OCI-LY3 (cell line): ENCODE data around the gene KIF20B.

Experiments
- H2AFZ ChIP-seq: fragments of 200-600, 300-600 bp; shearing (Covaris generic); 2 replicates; pipeline ENCODE4 v1.6.0; 2014; ENCODE audit warnings: antibody characterized with exemption, low read depth, low read length
- H3K27ac ChIP-seq: fragments of 200-600, 300-600 bp; sonication (generic); 2 replicates; pipeline ENCODE4 v1.5.1; 2014; ENCODE audit warnings: mild to moderate bottlenecking, low read length, moderate library complexity, mixed read lengths
- H3K27me3 ChIP-seq: fragments of 200-600, 300-600 bp; sonication (generic); 2 replicates; pipeline ENCODE4 v1.6.1; 2014; ENCODE audit warnings: low read depth, low read length, mixed read lengths
- H3K36me3 ChIP-seq: fragments of 200-600, 300-600 bp; sonication (generic); replicated peaks from 2 replicates; pipeline ENCODE3; 2014; ENCODE audit warnings: low read depth, low read length, mixed read lengths
- H3K4me1 ChIP-seq: fragments of 300-600, 200-600 bp; sonication (generic); 2 replicates; pipeline ENCODE4 v1.6.1; 2014; ENCODE audit warnings: low read length, mixed read lengths
- H3K4me2 ChIP-seq: fragments of 200-600, 300-600 bp; sonication (generic); 2 replicates; pipeline ENCODE4 v1.6.1; 2014; ENCODE audit warnings: low read length, mixed read lengths
- H3K4me3 ChIP-seq: fragments of 300-600, 200-600 bp; sonication (generic); 2 replicates; pipeline ENCODE4 v1.5.1; 2014; ENCODE audit warnings: antibody characterized with exemption, mild to moderate bottlenecking, low read length, moderate library complexity
- H3K79me2 ChIP-seq: fragments of 300-600, 200-600 bp; shearing (Covaris generic); 2 replicates; pipeline ENCODE4 v1.6.1; 2014; ENCODE audit warnings: mild to moderate bottlenecking, low read length, mixed read lengths
- H3K9ac ChIP-seq: fragments of 300-600, 200-600 bp; shearing (Covaris generic); 2 replicates; pipeline ENCODE4 v1.6.0; 2014; ENCODE audit warnings: mild to moderate bottlenecking, low read length, moderate library complexity
- H3K9me3 ChIP-seq: fragments of 200-600, 300-600 bp; shearing (Covaris generic); 2 replicates; pipeline ENCODE4 v1.6.1; 2014; ENCODE audit warnings: low read length, mixed read lengths; ENCODE audit not compliant: insufficient read depth
- H4K20me1 ChIP-seq: fragments of 200-600, 300-600 bp; sonication (generic); 2 replicates; pipeline ENCODE4 v1.6.1; 2016; ENCODE audit warnings: low read length, mixed read lengths; ENCODE audit not compliant: insufficient read depth
- EZH2phosphoT487 ChIP-seq: fragments of 200-600 bp; shearing (Covaris generic); IDR thresholded peaks from 2 replicates; pipeline ENCODE4 v1.6.1; 2018; ENCODE audit warnings: antibody characterized with exemption, mixed run types, low read depth
- TF ChIP-seq, protein P1 (sequence below): fragments of 200-600, 300-600 bp; sonication (generic); IDR thresholded peaks from 2 replicates; pipeline ENCODE4 v1.5.1; 2014; ENCODE audit warnings: antibody characterized with exemption, low read length, low read depth

The KIF20B gene

DNA sequence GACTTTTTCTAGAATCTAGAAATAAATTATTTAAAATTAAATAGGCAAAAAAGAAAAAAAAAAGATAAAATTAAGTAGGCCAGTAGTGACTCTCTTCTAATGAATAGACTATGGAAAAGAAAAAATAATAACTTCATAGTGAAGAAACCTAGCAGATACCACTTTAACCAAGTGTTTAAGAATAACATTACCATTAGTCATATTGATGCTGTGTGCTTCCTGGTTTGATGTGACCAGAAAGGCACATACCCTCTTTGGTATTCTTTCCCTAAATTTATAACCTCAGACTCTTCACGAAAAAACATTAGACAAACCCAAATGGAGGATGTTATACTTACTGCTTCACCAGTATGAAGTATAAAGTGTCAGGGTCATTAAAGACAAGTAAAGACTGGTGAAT lies 42.6 kb downstream of the KIF20B start:
- Histone ChIP-seq H3K4me2 (no peak overlapping the region), H3K4me3 (no peak overlapping the region), H3K9me3 (no peaks in the 10 kb centered on the region), H3K9ac (no peak overlapping the region), H4K20me1 (no peaks in the 10 kb centered on the region), H2AFZ (no peak overlapping the region), H3K27me3 (no peaks in the 10 kb centered on the region), H3K27ac (no peak overlapping the region; the same call in 1 of the 2 replicates), H3K4me1 (peaks cover 16% of the 10 kb centered on the region), H3K79me2 (peaks cover 3% of the 10 kb centered on the region; the same call in 1 of the 2 replicates), H3K36me3 (peaks cover 26% of the 10 kb centered on the region)
- no peak for TF ChIP-seq EZH2phosphoT487
- TF ChIP-seq, protein P1, sequence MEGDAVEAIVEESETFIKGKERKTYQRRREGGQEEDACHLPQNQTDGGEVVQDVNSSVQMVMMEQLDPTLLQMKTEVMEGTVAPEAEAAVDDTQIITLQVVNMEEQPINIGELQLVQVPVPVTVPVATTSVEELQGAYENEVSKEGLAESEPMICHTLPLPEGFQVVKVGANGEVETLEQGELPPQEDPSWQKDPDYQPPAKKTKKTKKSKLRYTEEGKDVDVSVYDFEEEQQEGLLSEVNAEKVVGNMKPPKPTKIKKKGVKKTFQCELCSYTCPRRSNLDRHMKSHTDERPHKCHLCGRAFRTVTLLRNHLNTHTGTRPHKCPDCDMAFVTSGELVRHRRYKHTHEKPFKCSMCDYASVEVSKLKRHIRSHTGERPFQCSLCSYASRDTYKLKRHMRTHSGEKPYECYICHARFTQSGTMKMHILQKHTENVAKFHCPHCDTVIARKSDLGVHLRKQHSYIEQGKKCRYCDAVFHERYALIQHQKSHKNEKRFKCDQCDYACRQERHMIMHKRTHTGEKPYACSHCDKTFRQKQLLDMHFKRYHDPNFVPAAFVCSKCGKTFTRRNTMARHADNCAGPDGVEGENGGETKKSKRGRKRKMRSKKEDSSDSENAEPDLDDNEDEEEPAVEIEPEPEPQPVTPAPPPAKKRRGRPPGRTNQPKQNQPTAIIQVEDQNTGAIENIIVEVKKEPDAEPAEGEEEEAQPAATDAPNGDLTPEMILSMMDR: no peak

DNA sequence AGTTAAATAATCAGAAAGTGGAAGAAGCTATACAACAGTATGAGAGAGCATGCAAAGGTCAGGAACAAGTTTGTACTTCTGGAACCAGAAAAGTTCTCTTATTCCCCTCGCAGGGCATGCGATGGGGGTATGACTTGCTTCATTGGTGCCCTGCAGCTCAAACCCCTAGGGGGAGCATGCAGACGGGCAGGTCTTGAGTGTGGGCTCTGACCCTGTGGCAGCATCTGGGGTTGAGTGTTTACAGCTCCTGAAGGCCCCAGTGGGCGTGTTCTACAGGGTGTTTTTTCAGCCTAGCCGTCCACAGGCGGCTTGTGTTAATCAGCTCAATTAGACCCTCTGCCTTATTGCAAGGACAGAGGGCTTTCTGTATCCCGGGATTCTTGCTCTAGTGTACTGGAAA lies 44.5 kb downstream of the KIF20B start:
- peaks cover 26% of the 10 kb centered on the region for H3K36me3 ChIP-seq
- no peak overlapping the region for H3K9ac ChIP-seq
- no peaks in the 10 kb centered on the region for H3K79me2 ChIP-seq
- H2AFZ ChIP-seq: no peak overlapping the region
- H3K9me3 ChIP-seq: no peaks in the 10 kb centered on the region
- no peak for TF ChIP-seq EZH2phosphoT487
- TF ChIP-seq, protein P1: no peak
- peaks cover 10% of the 10 kb centered on the region for H3K4me1 ChIP-seq
- H3K27me3 ChIP-seq: no peaks in the 10 kb centered on the region
- no peak overlapping the region for H3K4me3 ChIP-seq
- no peak overlapping the region for H3K4me2 ChIP-seq
- H4K20me1 ChIP-seq: no peaks in the 10 kb centered on the region
- H3K27ac ChIP-seq: no peak overlapping the region

DNA sequence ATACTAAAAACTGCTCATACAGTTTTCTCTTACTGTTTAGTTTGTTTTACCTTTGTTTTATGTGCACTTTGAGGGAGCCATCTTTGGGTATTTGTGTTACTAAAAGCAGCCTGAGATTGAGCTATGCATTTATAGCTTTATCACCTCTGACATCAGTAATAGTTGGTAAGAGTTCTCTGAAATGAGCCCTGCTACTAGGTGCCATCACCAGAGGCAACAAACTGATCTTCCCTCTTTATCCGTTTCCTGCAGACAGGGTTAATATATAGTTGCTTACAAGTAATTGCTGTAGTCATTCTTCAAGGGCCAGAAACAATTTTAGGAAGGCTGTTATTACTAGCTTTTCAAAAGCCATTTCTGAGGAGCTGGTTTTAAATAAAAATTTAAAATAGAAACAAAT lies 49.1 kb downstream of the KIF20B start:
- no peaks in the 10 kb centered on the region for H4K20me1 ChIP-seq
- H3K4me2 ChIP-seq: no peak overlapping the region
- no peak overlapping the region for H3K27ac ChIP-seq
- no peaks in the 10 kb centered on the region for H3K4me1 ChIP-seq
- no peaks in the 10 kb centered on the region for H3K27me3 ChIP-seq
- no peak overlapping the region for H3K4me3 ChIP-seq
- no peak overlapping the region for H2AFZ ChIP-seq
- H3K9ac ChIP-seq: no peak overlapping the region
- no peaks in the 10 kb centered on the region for H3K79me2 ChIP-seq
- H3K36me3 ChIP-seq: peaks cover 16% of the 10 kb centered on the region
- H3K9me3 ChIP-seq: no peaks in the 10 kb centered on the region
- TF ChIP-seq EZH2phosphoT487: no peak
- TF ChIP-seq, protein P1: no peak

DNA sequence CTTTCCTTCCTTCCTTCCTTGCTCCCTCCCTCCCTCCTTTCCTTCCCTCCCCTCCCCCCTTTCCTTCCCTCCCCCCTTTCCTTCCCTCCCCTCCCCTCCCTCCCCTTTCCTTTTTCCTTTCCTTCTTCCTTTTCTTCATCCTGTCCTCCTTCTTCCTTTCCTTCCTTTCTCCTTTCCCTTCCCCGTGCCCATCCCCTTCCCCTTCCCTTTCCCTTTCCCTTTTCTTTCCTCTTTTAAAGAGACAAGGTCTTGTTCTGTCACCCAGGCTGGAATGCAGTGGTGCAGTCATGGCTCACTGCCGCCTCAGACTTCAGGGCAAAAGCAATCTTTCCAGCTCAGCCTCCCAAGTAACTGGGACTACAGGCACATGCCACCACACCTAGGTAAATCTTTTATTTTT lies 54.0 kb downstream of the KIF20B start:
- no peak overlapping the region for H3K27ac ChIP-seq
- no peak overlapping the region for H3K9ac ChIP-seq
- peaks cover 24% of the 10 kb centered on the region for H3K36me3 ChIP-seq
- H2AFZ ChIP-seq: no peak overlapping the region
- TF ChIP-seq, protein P1: no peak
- no peak for TF ChIP-seq EZH2phosphoT487
- no peak overlapping the region for H3K4me2 ChIP-seq
- no peaks in the 10 kb centered on the region for H3K27me3 ChIP-seq
- no peaks in the 10 kb centered on the region for H3K79me2 ChIP-seq
- H3K4me3 ChIP-seq: no peak overlapping the region
- no peaks in the 10 kb centered on the region for H3K9me3 ChIP-seq
- H4K20me1 ChIP-seq: no peaks in the 10 kb centered on the region
- H3K4me1 ChIP-seq: no peaks in the 10 kb centered on the region
